Chondrocyte (in vitro differentiated cells): Measurements from ENCODE around the gene SIRT7. TPM values are rescaled to one million over a fixed set of nuclear protein-coding genes. Genes with fewer than 3 reads are reported as not detected.
A peak's percentile ranks its signal among the peaks of the same experiment; 100 is the strongest.

Experiments
- DNase-seq: peaks from one replicate; pipeline ENCODE4 v3.0.0; 2021; ENCODE audit warnings: mixed read lengths, low spot score
- H3K27ac Mint-ChIP-seq: one replicate; pipeline ENCODE4 v1.8.0; 2021; ENCODE audit warnings: mild to moderate bottlenecking, moderate library complexity, mixed read lengths; ENCODE audit not compliant: unreplicated experiment
- H3K27me3 Mint-ChIP-seq: 2 replicates; pipeline ENCODE4 v1.8.0; 2021; ENCODE audit warnings: low read depth, mixed read lengths
- H3K36me3 Mint-ChIP-seq: 2 replicates; pipeline ENCODE4 v1.8.0; 2021; ENCODE audit warnings: low read depth, mixed read lengths
- H3K4me1 Mint-ChIP-seq: 2 replicates; pipeline ENCODE4 v1.8.0; 2021; ENCODE audit warnings: low read depth, mild to moderate bottlenecking, mixed read lengths
- H3K4me3 Mint-ChIP-seq: one replicate; pipeline ENCODE4 v1.8.0; 2021; ENCODE audit warnings: mild to moderate bottlenecking, moderate library complexity, mixed read lengths; ENCODE audit not compliant: unreplicated experiment
- H3K9me3 Mint-ChIP-seq: 2 replicates; pipeline ENCODE4 v1.8.0; 2021; ENCODE audit warnings: low read depth, mixed read lengths
- CTCF ChIP-seq: fragments of 200-600 bp; sonication (generic); IDR thresholded peaks from 2 replicates; pipeline ENCODE4 v1.5.0; 2021; ENCODE audit warnings: antibody characterized with exemption, mild to moderate bottlenecking, moderate library complexity
- total RNA-seq: library from RNA; stranded (reverse); gene quantifications from 3 replicates; pipeline ENCODE4 v1.2.1, GENCODE V29; 2021

Gene SIRT7
- total RNA-seq, 1 donor from 2014 or later, result 15.8 TPM

- Mint-ChIP-seq H3K4me1 (no peaks in the 10 kb centered on the region), H3K36me3 (peaks cover 7% of the 10 kb centered on the region), H3K27ac (no peak overlapping the region), H3K4me3 (no peak overlapping the region), H3K27me3 (no peaks in the 10 kb centered on the region), H3K9me3 (no peaks in the 10 kb centered on the region)
- no peak for TF ChIP-seq CTCF
- no peak for DNase-seq
Observed at GRCh38 chr17:81878294-81878693, 39.7 kb downstream of the SIRT7 start.

GRCh38 chr17:81877569-81877968 lies 40.4 kb downstream of the SIRT7 start:
- Mint-ChIP-seq H3K9me3 (no peaks in the 10 kb centered on the region), H3K4me1 (peaks cover 4% of the 10 kb centered on the region), H3K27me3 (no peaks in the 10 kb centered on the region), H3K4me3 (no peak overlapping the region), H3K36me3 (peaks cover 7% of the 10 kb centered on the region), H3K27ac (no peak overlapping the region)
- no peak for DNase-seq
- no peak for TF ChIP-seq CTCF

GRCh38 chr17:81871387-81872230 lies 46.4 kb downstream of the SIRT7 start:
- Mint-ChIP-seq H3K9me3 (no peaks in the 10 kb centered on the region), H3K4me3 (peak overlapping the region; percentile 81), H3K27ac (peak overlapping the region; percentile 94), H3K4me1 (peaks cover 47% of the 10 kb centered on the region), H3K36me3 (peaks cover 2% of the 10 kb centered on the region), H3K27me3 (no peaks in the 10 kb centered on the region)
- DNase-seq, result peak; percentile 97
- TF ChIP-seq CTCF, result peak; percentile 67

- Mint-ChIP-seq H3K9me3 (no peaks in the 10 kb centered on the region), H3K27ac (peak within 1 kb of the TSS; percentile 94), H3K27me3 (no peaks in the 10 kb centered on the region), H3K4me3 (peak within 1 kb of the TSS; percentile 81), H3K4me1 (peaks cover 49% of the 10 kb centered on the region), H3K36me3 (peaks cover 2% of the 10 kb centered on the region)
- no peak for DNase-seq
- no peak for TF ChIP-seq CTCF
Observed at GRCh38 chr17:81870981-81871386, 47.0 kb downstream of the SIRT7 start, which contains the start of gene ARHGDIA. Gene ARHGDIA (minus strand): TSS chr17:81871337. CDS start chr17:81869930, 1,407 bp downstream.

GRCh38 chr17:81870131-81870980 lies 47.6 kb downstream of the SIRT7 start:
- peak overlapping the region; percentile 94 for H3K27ac Mint-ChIP-seq
- H3K36me3 Mint-ChIP-seq, result peaks cover 2% of the 10 kb centered on the region
- H3K9me3 Mint-ChIP-seq, result no peaks in the 10 kb centered on the region
- no peak for TF ChIP-seq CTCF
- H3K27me3 Mint-ChIP-seq, result no peaks in the 10 kb centered on the region
- no peak for DNase-seq
- H3K4me1 Mint-ChIP-seq, result peaks cover 54% of the 10 kb centered on the region
- peak overlapping the region; percentile 81 for H3K4me3 Mint-ChIP-seq
